Stromal cell of bone marrow (primary cell): Measurements from ENCODE around the gene EVPL.
"Not testable (repeated sequence)": the region's sequence is repeated elsewhere in the genome, so short reads cannot be mapped to it uniquely, and the experiment has no call there.

Experiments used
- DNase-seq: peaks from one replicate; pipeline ENCODE4 v3.0.0-alpha.2; 2012; ENCODE audit warnings: low read depth

EVPL gene

DNA sequence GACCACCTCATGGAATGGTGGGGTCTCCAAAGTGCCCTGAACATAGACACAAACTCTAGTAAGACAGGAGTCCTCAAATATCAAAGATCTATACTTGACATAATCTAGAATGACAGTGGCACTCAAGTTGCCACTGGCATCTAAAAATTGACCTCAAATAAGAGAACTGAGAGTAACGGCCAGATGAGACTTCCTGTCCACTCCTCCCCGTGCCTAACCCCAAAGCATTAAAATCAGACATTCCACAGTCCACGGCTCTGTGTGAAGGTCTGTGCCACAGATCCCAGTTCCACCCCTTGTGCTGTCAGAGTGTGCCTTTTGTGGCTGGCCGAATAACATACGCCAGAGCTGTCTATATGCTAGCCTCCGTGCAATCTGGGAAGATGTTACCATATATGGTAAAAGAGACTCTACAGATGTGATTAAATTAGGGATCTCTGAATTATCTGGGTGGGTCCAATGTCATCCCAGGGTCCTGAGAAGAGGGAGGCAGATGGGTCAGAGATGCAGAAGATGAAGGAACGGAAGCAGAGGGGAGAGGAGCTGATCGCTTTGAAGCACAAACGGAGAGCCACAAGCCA is 21.0 kb upstream of the EVPL start:
- no peak for DNase-seq

DNA sequence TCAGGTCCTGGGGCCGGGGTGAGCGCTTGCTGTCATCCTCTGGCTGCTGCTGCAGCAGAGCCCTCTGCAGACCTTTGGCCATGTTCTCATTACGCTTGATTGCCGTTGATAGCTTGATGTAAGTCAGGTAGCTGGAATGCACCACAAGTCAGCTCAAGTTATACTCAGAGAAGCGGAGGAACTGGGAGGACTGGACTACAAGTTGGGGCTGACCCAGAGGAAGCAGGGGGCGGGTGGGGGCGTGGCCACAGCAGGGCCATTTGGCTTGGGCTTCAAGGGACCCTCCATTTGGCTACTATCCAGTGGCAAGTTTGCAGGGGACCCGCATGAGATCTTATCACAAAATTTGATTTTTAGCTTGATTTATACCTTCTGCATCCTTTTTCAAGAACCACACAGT is 19.0 kb upstream of the EVPL start:
- DNase-seq = no peak

DNA sequence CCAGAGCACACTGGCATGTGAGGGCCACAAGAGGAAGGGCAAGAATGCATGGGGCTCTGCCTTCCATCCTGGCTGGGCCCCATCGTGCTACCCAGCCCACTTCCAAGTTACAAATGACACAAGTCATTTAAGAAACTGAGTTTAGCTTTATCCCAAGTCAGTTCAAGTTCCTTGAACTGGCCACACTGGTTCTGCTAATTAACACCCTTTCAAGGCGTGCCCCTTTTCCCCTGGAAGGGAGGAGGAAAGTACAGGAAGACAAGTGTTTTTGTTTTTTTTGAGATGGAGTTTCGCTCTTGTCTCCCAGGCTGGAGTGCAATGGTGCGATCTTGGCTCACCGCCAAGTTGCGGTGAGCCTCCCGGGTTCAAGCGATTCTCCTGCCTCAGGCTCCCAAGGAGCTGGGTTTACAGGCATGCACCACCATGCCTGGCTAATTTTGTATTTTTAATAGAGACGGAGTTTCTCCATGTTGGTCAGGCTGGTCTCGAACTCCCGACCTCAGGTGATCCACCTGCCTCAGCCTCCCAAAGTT is 17.4 kb upstream of the EVPL start:
- not testable (repeated sequence) for DNase-seq

DNA sequence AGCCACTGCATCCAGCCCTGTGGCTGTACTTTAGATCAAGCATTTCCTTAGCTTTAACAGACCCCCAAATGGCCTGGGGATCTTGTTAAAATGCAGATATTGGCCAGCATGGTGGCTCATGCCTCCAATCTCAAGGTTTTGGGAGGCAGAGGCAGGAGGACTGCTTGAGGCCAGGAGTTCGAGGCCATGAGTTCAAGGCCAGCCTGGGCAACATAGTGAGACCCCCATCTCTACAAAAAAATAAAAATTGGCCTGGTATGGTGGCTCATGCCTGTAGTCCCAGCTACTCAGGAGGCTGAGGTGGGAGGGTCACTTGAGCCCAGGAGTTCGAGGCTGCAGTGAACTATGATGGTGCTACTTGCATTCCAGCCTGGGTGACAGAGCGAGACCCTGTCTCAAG is 15.8 kb upstream of the EVPL start:
- not testable (repeated sequence) for DNase-seq

DNA sequence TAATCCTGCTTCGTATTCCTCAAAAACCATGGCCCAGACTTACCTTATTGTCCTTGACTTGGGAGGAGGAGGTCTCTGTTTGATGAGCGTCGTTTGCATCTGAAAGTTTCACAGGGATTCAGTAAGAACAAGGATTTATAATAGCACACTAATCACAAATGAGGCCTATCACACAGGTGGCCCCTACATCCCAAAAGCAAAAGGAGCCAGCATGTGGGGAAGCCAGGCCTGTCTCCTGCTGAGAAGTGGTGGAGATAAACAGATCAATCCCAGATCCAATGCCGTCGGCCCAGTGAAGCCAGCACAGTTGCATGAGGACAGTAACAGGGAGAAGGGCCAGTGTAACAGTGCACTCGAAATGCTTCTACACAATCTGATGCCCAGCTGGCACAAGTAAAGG is 13.3 kb upstream of the EVPL start:
- no peak for DNase-seq

DNA sequence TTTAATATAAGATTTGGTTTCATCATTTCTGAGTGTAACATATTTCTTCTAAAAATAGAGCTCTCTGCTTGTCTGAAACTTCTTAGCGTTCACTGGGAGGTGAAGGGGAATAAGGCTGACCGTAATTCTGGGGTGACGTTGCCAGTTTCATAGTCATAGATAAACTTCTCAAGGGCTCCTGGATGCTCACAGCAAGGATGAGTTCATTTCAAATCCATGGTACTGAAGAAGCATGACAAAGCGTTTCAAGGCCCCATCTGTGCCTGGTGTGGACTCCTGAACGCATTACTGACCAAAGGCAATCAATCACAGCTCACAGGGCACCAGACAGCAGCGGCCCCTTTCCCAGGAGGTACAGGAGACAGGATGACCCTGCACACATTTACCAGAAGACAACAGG is 12.0 kb upstream of the EVPL start:
- no peak for DNase-seq

DNA sequence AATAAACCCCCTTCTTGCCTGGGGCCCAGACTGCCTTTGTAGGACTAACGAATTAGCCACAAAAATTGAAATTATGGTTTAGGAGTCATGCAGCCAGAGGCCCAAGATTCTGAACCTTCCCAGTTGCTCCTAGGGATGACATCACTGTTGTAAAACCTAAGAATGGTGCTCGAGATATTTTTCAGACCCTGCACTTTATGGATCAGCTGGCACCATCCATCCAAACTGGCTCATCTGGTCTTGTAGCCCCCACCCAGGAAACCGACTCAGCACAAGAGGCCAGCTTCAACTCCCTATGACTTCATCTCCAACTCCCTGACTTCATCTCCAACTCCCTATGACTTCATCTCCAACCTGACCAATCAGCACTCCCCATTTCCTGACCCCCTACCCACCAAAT is 10.9 kb upstream of the EVPL start:
- no peak for DNase-seq

DNA sequence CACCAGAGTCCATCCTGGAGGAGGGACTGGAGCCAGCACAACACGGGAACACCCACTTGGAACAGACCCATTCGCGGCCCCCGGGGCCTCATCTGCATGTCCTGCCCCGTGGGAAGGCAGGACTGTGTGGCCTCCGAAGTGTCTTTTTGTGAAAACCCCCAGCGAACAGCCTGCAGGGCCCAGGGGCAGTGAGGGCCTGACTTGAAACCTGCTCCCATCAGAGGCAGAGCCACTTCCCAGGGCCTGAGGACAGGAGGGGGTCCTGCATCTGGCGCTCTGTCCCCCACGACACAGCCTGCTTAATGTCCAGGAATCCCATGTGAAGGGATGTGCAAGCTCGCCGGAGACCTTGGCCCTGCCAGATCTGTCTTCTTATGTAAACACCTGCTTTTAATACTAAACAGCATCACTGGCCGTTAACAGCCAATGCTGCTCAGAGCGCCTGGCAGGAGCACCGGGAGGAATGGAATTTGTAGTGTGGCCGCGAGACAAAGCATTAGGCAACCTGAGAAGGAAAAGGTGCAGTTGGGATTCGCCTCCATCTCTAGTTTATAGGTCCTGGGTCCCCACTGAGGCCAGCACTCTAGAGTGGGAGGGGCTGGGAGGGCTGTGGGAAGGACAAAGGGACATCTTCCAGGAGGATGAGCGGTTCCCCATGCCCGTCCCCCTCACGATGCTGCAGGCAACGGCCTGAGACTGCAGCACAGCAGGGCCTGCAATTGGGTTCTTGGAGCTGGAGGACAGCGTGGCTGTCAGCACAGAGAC is 9.6 kb upstream of the EVPL start:
- DNase-seq = no peak

DNA sequence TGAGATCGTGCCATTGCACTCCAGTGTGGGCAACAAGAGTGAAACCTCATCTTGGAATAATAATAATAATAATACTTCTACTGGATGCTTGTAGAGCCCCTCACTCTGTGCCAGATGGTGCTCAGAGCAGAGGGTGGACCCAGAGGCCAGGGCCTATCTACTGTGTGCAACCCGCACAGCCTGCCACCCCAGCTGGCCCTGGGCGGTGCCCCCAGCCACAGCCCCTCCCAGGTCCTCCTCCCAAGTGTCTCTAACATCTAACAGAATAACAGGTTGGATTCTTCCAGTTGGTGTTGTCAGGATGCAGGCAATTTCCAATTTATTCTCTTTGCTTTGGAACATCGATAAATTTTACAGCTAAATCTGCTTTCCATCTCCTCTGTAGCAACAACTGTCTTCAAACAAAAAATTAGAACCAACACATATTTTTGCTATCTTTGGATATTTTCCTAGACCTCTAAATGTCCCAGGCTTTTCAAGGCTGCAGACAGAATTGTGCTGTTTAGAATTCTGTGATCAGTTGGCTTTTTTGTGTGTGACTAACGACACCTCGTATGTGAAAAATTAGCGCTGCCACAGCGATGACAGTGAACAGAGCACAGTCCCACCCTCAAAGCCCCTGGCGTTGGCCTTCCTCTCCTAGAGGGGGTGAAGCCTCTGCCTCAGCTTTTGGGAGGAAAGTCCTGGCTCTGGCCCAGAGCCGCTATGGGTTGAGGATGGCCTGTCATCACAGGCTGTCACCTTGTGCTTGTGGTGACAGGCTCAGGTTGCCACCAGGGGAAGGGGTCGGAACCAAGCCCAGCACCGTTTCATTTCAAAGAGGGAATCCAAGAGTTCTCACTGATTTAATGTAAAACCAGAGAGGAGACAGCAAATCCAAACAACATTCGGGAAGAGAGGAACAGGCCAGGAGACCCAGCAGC is 7.6 kb upstream of the EVPL start:
- DNase-seq = no peak

DNA sequence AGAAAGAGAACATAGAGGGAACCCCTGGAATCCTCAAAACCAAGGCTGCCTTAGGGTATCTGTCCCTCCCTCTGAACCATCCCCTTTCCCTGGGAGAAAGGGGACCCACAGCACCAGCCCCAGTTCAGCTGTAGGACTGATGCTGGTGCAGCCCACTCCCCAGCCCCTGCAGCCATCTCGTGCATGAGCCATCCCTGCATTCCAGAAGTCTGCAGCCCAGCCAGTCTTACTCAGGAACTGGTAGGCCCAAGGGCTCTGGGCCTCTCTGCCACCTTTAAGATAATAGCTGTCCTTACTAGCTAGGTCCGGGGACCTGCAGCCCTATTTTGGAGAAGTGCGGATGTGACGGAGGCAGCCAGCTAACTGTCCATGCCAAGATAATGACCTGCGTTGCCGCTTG is 6.0 kb upstream of the EVPL start:
- no peak for DNase-seq

DNA sequence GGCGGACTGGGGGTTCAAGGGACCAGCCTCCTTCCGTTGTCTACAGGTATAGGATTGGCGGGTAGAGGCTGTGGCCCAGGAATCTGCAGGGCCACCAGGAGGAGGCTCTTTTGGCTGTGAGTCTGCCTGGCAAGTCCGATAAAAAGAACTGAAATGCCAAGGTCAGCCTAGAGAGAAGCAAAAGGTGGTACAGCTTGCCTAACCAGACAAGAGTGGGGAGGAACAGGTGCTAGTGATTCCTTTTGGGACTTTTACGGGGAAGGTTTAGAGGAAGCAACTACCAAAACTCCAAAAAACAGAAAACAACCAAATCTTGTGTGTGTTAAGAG is 5.6 kb upstream of the EVPL start:
- DNase-seq = no peak

DNA sequence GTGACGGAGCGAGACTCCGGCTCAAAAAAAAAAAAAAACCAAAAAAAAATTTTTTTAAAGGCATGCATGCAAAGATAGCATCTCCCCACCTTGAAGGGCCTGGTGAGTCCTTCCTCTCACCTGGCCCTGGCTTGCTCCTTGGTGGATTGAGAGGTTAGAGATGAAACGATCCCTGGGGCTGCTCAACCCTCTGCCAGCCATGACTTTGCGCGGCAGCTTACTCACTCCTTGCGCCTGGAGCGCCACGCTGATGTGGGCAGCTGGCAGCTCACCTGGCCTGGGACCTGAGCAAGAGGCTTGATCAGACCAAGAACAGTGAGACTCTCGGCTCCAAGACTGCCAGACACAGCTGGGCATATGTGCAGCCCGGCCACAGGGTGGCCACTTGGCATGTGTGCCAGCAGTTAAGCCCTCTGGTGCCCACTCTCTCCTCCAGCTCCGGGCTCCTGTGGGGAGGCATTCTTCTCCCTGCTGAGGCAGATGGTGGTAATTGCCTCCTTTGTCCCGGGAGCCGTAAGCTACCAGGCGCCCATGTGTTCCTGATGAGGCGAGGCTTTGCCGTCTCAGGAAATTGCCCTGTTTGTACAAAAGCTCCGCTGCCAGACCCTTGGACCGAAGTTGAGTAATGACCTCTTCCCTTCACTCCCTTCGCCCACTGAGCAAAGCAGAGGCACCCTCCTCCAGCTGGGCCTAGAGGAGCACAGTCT is 5.1 kb upstream of the EVPL start:
- no peak for DNase-seq

DNA sequence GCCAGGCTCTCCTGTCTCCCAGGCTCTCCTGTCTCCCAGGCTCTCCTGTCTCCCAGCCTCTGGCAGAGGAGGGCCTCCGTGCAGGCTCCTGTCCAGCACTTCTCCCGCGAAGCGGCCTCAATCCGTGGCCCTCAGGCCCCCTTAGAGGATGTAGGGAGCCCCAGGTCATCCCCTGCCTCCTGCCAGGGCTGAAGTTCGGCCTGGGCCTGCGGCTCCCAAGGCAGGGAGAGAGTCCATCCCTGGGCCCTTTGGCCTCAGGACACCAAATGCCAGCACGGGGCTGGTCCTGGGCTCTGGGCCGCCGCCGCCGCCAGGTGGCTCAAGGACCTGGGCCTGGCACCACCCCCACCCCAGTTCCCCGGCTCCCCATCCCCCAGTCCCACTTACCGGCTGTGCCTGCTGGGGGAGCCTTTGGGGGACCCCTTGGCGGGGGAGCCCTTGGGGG is 370 bp downstream of the EVPL start:
- no peak for DNase-seq

DNA sequence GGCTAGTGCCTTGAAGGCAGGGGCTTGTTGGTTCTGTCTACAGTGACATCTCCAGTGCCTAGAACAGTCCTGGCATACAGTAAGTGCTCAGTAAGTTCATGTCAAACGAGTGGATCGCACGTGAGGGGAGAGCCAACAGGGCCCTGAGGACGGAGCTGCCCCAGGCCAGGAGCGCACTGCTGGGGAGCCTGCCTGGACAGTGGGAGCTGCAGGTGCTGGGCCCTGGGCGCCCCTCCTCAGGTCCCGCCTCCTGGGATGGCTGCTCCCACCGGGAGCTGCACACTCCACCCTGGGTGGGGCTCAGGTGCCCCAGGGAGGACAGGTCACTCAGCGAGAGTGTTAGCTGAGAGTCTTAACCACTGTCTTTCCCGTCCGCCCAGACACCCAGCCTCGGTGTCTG is 1.8 kb downstream of the EVPL start:
- DNase-seq = no peak

DNA sequence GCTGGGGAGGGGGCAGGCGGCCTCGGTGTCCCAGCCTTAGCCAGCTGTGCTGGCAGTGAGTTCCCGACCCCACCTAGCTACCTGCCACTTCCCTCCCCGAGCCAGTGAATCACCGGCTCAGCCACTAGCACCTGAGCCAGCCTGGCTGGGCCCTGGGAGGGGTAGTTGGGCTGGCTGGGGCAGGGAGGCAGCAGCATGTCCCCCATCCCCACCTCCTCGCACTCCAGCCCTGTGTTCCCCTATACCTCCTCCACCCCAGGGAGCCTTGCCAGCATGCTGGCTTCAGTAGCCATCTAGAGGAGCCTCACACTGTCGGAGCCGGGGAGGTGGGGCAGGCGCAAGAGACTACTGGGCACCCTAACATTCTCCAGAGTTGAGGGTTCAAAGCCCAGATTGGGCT is 2.8 kb downstream of the EVPL start:
- DNase-seq = no peak

DNA sequence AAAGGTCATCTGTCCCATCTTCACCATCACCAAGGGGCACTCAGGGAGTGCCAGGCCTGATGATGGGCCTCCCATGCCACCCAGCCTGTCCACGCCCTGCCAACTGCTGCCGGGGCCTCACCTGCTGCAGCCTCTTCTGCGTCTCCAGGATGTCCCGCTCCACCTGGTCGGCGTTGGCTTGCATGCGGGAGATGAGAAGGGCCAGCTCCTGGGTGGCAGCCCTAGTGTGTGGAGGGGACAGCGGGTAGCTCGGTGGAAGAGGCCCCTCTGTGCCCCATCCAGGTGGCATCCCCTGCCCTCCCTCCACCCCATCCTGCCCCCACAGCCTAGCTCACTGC is 3.2 kb downstream of the EVPL start:
- DNase-seq = no peak

DNA sequence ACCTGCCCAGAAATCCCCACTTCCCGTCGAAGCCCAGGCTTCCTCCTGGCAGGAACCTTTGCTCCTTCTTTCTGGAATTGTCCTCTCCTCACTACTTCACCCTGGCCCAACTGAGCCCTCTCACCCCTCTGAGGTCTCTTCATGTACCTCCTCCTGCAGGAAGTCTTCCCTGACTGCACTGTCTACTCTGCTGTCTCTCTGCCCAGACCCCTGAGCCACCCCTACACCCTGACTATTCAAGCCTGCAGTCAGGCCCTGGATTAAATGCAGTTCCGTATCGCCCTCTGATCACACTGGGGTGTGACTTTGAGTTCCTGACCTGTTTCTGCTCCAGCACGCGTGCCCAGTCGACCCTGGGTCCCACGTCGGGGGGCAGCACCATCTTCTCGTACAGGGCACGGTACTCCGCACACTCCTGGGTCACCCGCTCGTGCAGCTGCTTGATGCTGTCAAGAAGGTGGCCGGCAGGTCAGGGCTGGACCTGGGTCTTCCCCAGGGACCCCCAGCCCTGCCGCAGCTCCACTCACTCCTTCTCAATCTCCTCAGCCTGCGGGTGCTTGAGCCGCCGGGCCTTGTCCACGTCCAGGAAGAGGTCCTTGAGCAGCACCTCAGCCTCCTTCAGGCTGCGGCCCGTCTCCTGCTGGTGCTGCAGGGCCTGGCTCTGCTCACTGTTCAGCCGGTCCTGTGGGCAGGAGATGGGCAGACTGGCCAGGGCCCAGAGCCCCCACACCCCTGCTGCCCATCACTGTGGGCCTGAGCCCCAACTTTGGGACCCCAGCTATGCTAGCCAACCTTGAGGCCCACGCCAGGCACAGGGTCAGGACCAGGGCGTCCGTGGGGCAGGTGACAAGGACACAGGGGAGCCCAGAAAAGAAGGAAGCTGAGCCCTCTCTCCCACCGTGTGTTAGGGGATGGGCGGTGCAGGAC is 3.9 kb downstream of the EVPL start:
- DNase-seq = no peak

DNA sequence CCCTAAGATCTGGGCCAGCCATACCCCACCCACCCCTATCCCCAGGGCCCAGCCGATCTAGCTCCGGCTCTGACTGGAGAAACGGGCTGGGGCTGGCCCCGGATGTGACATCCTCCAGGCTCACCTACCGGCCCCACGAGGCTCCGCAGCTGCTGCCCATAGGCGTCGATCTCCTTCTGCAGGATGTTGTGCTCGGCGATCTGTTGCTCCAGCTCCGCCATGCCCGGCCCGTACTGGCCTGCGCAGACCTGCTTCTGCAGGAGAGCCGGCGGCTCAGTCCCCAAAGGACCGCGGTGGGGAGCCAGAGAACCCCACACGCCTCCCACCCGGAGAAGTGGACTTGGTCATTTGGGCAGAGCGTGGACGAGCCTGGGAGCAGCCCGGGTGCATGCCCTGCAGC is 4.8 kb downstream of the EVPL start:
- no peak for DNase-seq

DNA sequence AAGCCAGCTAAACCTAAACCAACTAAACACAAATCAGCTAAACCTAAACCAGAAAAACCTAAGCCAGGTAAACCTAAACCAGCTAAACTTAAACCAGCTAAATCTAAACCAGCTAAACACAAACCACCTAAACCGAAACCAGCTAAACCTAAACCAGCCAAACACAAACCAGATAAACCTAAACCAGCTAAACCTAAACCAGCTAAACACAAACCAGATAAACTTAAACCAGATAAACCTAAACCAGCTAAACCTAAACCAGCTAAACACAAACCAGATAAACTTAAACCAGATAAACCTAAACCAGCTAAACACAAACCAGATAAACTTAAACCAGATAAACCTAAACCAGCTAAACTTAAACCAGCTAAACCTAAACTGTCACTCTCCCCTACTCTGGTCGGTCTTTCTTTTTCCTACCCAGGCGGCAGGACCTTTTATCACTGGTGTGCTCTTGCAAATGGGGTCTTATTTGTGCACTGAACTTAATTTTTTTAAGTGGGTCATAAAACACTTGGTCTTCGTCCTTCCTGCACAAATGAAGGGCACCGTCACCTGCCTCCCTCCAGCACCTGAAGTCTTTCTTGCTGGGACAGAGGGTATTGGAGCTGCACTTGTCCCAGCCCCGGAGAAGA is 7.2 kb downstream of the EVPL start:
- no peak for DNase-seq

DNA sequence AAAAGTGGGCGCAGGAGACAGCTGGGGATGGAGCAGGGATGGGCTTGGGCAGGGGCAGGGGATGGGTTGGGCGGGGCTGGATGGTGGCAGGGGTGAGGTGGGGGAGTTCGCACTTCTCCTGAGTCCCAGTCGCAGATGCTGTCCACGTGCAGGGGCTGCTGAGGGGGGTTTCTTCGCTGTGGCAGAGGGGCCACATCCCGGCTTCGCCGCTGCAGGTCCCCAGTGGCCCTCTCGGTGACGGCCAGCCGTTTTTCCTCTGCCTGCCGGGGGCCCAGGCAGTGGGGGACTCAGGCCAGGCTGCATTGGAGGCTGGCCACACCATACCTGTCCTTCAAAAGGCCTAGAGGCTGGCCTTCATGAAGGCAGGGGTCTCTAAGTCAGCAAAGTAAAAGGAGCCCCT is 8.3 kb downstream of the EVPL start:
- no peak for DNase-seq

DNA sequence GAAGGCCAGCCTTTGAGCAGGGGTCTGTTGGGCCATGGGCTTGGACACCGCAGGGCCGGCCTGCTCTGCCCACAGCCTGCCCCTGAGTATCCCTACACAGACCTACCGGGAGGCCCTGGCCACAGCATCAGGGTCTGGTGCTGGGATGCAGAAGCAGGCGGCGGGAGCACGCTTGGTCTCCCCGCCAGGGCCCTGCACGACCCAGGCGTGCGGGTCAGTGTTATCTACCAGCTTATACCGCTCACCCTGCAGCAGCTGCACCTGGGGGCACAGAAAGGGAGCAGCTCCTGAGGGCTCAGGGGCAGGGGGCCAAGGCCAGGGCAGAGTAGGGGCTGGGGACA is 8.8 kb downstream of the EVPL start:
- DNase-seq = no peak
